K562 (cell line): Measurements from ENCODE around the gene ZNF266. TPM values are rescaled to one million over a fixed set of nuclear protein-coding genes. Genes with fewer than 3 reads are reported as not detected.

ENCODE experiments used
- ADNP ChIP-seq: fragments of 200-800 bp; sonication (Bioruptor generic); IDR thresholded peaks from 2 replicates; pipeline ENCODE4 v1.6.1; 2016; ENCODE audit warnings: missing genetic modification characterization, missing compliant biosample characterization
- CBX8 ChIP-seq: fragments of 200-600 bp; sonication (generic); IDR thresholded peaks from 2 replicates; pipeline ENCODE4 v1.6.1; 2012; ENCODE audit warnings: borderline replicate concordance, mixed run types, low read depth, mild to moderate bottlenecking, moderate library complexity, mixed read lengths, low read length, control low read depth, inconsistent platforms; ENCODE audit not compliant: poor library complexity, severe bottlenecking; ENCODE audit errors: extremely low read depth
- CCAR2 ChIP-seq: fragments of 200-400 bp; formaldehyde crosslinking; IDR thresholded peaks from 2 replicates; pipeline ENCODE4 v1.6.1; 2017; ENCODE audit warnings: mild to moderate bottlenecking, low read depth, low read length
- CHD1 ChIP-seq: fragments of 200-600 bp; sonication (generic); IDR thresholded peaks from one replicate; pipeline ENCODE4 v1.6.1; 2012; ENCODE audit warnings: mild to moderate bottlenecking, moderate library complexity, low read length, inconsistent platforms
- DLX4 ChIP-seq: fragments of 250-450 bp; sonication (Bioruptor Pico); IDR thresholded peaks from 2 replicates; pipeline ENCODE4 v1.6.1; 2021; ENCODE audit warnings: mild to moderate bottlenecking
- ESRRA ChIP-seq: fragments of 450-650 bp; IDR thresholded peaks from 2 replicates; pipeline ENCODE4 v1.6.1; 2014; ENCODE audit warnings: low read depth, mild to moderate bottlenecking, moderate library complexity, borderline replicate concordance
- FUS ChIP-seq: fragments of 200-400 bp; formaldehyde crosslinking; optimal IDR thresholded peaks from 2 replicates; pipeline ENCODE3; 2017; ENCODE audit warnings: low read depth, low read length
- MIER1 ChIP-seq: fragments of 450-650 bp; IDR thresholded peaks from 2 replicates; pipeline ENCODE4 v1.6.1; 2016; ENCODE audit warnings: antibody characterized with exemption, mild to moderate bottlenecking, low read depth
- NEUROD1 ChIP-seq: fragments of 150-350 bp; IDR thresholded peaks from 2 replicates; pipeline ENCODE4 v1.6.1; 2014; ENCODE audit warnings: borderline replicate concordance, low read length, low read depth; ENCODE audit not compliant: partially characterized antibody
- POU5F1 ChIP-seq: fragments of 150-350 bp; IDR thresholded peaks from 2 replicates; pipeline ENCODE4 v1.6.1; 2014; ENCODE audit warnings: borderline replicate concordance, low read length, low read depth, mild to moderate bottlenecking; ENCODE audit not compliant: partially characterized antibody
- TRIM24 ChIP-seq, 2 experiments: fragments of 450-650 bp; IDR thresholded peaks; 2 replicates each; pipeline ENCODE4 v1.6.1; 2016
- ZNF121 ChIP-seq: sonication (generic); formaldehyde crosslinking; conservative IDR thresholded peaks from 2 replicates; pipeline ENCODE4 v1.8.0; 2022; ENCODE audit warnings: missing genetic modification reagents
- ZNF740 ChIP-seq, 3 experiments: fragments of 200-800 bp in 1 of 3; sonication (Bioruptor generic) in 1 of 3; sonication (generic) in 1 of 3; formaldehyde crosslinking in 1 of 3; IDR thresholded peaks; 2 replicates each; pipeline versions ENCODE4 v1.6.1 to v1.8.0; 2016 to 2022; ENCODE audit warnings: mild to moderate bottlenecking in 2 of 3, missing compliant biosample characterization in 2 of 3, missing genetic modification characterization in 2 of 3, missing genetic modification reagents in 1 of 3
- ZNF830 ChIP-seq: fragments of 250-450 bp; sonication (Bioruptor Pico); IDR thresholded peaks from 2 replicates; pipeline ENCODE4 v1.5.0; 2021; ENCODE audit warnings: mild to moderate bottlenecking
- polyA plus RNA-seq, 8 experiments: library from polyadenylated mRNA; depleted of rRNA in 4 of 8; stranded (reverse) in 5 of 8; unstranded in 3 of 8; fragments of >200 nt; fragmentation: Nextera tagmentation in 2 of 8; fragmentation: Illumina TruSeq in 1 of 8; extraction: Ambion mirVana in 2 of 8; extraction: Trizol in 1 of 8; gene quantifications; 2 replicates each; pipeline versions ENCODE4 v1.2.1 to v1.2.3, GENCODE V29; 2011 to 2014; ENCODE audit warnings: inconsistent platforms in 1 of 8, missing spikeins in 1 of 8
- total RNA-seq, 7 experiments: library from RNA; depleted of rRNA in 6 of 7; stranded (reverse); fragments of >200 nt in 6 of 7; fragmentation: Illumina TruSeq in 2 of 7; extraction: Trizol in 2 of 7; gene quantifications; 2 replicates each; pipeline versions ENCODE4 v1.2.1 to v1.2.3, GENCODE V29; 2011 to 2021; ENCODE audit warnings: low replicate concordance in 1 of 7
- TF ChIP-seq, protein P1 (sequence below): fragments of 250-450 bp; sonication (Bioruptor Pico); IDR thresholded peaks from 2 replicates; pipeline ENCODE4 v1.8.0; 2022; ENCODE audit warnings: inconsistent platforms, mild to moderate bottlenecking, moderate library complexity, borderline replicate concordance
- TF ChIP-seq, protein P2 (sequence below): fragments of 250-450 bp; sonication (Bioruptor Pico); IDR thresholded peaks from 2 replicates; pipeline ENCODE4 v1.5.0; 2021; ENCODE audit warnings: mild to moderate bottlenecking, moderate library complexity
- TF ChIP-seq, protein P3 (sequence below): fragments of 200-800 bp; sonication (Bioruptor generic); IDR thresholded peaks from 2 replicates; pipeline ENCODE4 v1.6.1; 2017; ENCODE audit warnings: missing genetic modification characterization, missing compliant biosample characterization

The ZNF266 gene
- total and polyA plus RNA-seq, 9 of the 15 experiments (the other 6 are each of a cell fraction or from before 2014, with no cell fraction given): 5.9 to 40.9 (median 20.3) TPM

DNA sequence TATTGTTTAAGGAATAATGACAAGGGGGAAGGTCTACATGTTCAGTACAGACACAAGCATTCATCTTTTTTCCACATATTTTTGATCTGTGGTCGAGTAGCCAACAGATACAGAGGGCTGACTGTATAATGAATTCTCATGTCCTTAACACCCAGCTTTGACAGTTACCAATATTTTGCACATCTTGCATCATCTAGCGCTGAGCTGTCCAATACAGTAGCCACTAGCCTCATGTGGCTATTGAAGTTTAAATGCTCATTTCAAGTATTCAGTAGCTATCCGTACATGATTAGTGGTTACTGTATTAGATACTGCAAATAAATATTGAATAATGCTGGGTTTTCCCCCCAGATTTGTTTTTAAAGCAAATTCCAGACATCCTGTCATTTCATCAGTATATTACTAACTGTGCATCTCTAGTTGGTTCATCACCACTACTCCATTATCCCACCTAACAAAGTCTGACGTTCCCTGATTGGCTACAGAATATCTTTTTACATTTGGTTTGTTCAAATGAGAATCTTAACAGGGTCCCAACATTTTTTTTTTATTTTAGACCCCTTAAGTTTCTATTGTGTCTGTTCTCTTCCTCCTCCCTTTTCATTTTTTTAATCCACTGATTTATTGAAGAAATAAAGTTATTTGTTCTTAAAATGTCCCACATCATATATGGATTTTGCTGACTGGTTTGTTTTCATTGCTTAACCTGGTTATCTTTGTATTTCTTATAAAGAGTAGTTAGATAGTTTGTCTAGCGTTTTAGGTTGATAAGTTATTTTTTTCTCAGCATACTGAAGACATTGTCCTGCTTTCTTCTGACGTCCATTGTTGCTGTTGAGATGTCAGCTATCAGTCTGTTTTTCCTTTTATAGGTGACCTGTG is 64.4 kb downstream of the ZNF266 start (continued):
- TF ChIP-seq ZNF740 (CRISPR knock-in tag; IDR thresholded peaks at IDR 0.05) (no peak), ZNF740 (tag; IDR thresholded peaks at IDR 0.05) (no peak), TRIM24 (IDR thresholded peaks at IDR 0.05) (peak; percentile 82 to 85; a peak in 2 of 4 replicates), CCAR2 (no peak), MIER1 (no peak), NEUROD1 (no peak), ESRRA (no peak), FUS (no peak), CBX8 (no peak), CHD1 (no peak), DLX4 (CRISPR knock-in tag) (no peak), ZNF830 (CRISPR knock-in tag) (no peak), ZNF121 (CRISPR knock-in tag) (no peak), ADNP (tag) (no peak), POU5F1 (no peak)
- TF ChIP-seq, protein P1, sequence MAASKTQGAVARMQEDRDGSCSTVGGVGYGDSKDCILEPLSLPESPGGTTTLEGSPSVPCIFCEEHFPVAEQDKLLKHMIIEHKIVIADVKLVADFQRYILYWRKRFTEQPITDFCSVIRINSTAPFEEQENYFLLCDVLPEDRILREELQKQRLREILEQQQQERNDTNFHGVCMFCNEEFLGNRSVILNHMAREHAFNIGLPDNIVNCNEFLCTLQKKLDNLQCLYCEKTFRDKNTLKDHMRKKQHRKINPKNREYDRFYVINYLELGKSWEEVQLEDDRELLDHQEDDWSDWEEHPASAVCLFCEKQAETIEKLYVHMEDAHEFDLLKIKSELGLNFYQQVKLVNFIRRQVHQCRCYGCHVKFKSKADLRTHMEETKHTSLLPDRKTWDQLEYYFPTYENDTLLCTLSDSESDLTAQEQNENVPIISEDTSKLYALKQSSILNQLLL (CRISPR knock-in tag): no peak
- TF ChIP-seq, protein P2, sequence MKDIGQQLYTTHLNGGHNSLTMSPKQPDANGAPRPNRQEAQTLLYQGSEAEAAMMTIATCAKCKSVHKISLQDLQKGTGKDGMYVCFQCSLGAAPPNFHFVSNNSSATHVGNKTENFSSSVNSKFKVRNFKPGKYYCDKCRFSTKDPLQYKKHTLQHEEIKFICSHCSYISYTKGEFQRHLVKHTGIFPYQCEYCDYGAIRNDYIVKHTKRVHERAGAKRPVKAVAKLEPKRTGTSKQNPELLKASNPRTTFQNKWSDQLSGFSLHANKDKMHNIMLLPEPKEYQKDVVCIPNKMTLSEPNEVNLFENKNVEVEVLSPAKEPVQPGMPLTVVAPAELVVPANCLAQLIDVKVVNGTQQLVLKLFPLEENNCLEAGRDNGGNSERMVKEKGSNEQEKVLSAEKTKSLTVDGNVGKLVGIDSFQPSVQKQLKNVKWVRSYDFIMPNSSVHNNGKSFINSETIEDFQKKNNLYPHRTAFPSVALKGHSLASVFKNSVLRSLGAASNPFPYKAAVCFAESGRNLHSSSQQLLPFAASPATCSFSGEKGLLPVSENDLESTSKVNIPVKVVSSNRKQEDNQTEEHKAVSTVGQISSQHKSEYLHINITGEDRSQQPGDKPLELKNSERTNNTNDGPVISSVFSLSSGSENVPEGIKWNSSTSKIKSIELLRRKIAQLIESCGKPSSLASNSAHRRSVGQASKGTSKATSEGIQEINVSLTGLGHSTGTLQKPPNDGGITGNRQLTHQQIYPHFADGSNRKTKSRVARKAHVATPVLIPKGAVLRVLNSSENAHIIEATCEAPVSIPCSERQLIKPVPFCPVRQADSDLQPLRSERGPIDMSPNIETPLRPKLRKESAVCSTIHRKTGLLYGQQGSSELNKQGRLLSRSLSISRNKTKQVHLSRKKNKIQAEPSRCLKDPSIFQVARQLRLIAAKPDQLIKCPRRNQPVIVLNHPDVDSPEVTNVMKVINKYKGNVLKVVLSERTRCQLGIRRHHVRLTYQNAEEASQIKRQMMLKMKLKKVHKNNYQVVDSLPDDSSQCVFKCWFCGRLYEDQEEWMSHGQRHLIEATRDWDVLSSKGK (CRISPR knock-in tag): no peak
- TF ChIP-seq, protein P3, sequence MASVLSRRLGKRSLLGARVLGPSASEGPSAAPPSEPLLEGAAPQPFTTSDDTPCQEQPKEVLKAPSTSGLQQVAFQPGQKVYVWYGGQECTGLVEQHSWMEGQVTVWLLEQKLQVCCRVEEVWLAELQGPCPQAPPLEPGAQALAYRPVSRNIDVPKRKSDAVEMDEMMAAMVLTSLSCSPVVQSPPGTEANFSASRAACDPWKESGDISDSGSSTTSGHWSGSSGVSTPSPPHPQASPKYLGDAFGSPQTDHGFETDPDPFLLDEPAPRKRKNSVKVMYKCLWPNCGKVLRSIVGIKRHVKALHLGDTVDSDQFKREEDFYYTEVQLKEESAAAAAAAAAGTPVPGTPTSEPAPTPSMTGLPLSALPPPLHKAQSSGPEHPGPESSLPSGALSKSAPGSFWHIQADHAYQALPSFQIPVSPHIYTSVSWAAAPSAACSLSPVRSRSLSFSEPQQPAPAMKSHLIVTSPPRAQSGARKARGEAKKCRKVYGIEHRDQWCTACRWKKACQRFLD (CRISPR knock-in tag): no peak
